NCI-H2196 treated with DMSO at 0.1 percent for 48 hours (cell line): ENCODE data around the gene IFNA6.
"Not testable (repeated sequence)": the region's sequence is repeated elsewhere in the genome, so short reads cannot be mapped to it uniquely, and the experiment has no call there.

Source experiments
- DNase-seq: peaks from one replicate; lab custom pipeline; 2025; ENCODE audit not compliant: unreplicated experiment; lab: John Stamatoyannopoulos, UW

IFNA6 gene

GRCh38 chr9:21350787-21351186 lies at the start of gene IFNA6:
Gene IFNA6 (minus strand): TSS chr9:21350887. CDS start chr9:21350887, 0 bp downstream.
- no peak for DNase-seq

- no peak for DNase-seq
Observed at GRCh38 chr9:21399956-21400355, 49.3 kb upstream of the IFNA6 start.

GRCh38 chr9:21398955-21399489 lies 48.3 kb upstream of the IFNA6 start:
- no peak for DNase-seq

- DNase-seq: no peak
Observed at GRCh38 chr9:21395778-21396717, 45.4 kb upstream of the IFNA6 start.

- DNase-seq: no peak
Observed at GRCh38 chr9:21392270-21392669, 41.6 kb upstream of the IFNA6 start.

- DNase-seq: no peak
Observed at GRCh38 chr9:21385131-21385670, 34.5 kb upstream of the IFNA6 start, which contains the start of gene IFNA2. Gene IFNA2 (minus strand): TSS chr9:21385398. CDS start chr9:21385329, 69 bp downstream.

GRCh38 chr9:21383627-21384026 lies 32.9 kb upstream of the IFNA6 start:
- no peak for DNase-seq

GRCh38 chr9:21381448-21382339 lies 31.0 kb upstream of the IFNA6 start:
- no peak for DNase-seq

GRCh38 chr9:21371467-21371866 lies 20.8 kb upstream of the IFNA6 start:
- not testable (repeated sequence) for DNase-seq

- DNase-seq: no peak
Observed at GRCh38 chr9:21367957-21368356, 17.3 kb upstream of the IFNA6 start, which contains the start of gene IFNA13. Gene IFNA13 (minus strand): TSS chr9:21368057. CDS start chr9:21368010, 47 bp downstream.

- not testable (repeated sequence) for DNase-seq
Observed at GRCh38 chr9:21367169-21367568, 16.5 kb upstream of the IFNA6 start.

GRCh38 chr9:21362287-21362686 lies 11.6 kb upstream of the IFNA6 start:
- no peak for DNase-seq

- no peak for DNase-seq
Observed at GRCh38 chr9:21357479-21358460, 7.1 kb upstream of the IFNA6 start.

GRCh38 chr9:21348430-21348970 lies 2.2 kb downstream of the IFNA6 start:
- no peak for DNase-seq

- no peak for DNase-seq
Observed at GRCh38 chr9:21340735-21341134, 10.0 kb downstream of the IFNA6 start.

- DNase-seq: no peak
Observed at GRCh38 chr9:21336457-21336856, 14.2 kb downstream of the IFNA6 start.

GRCh38 chr9:21334701-21335632 lies 15.7 kb downstream of the IFNA6 start, which contains the start of gene KLHL9:
Gene KLHL9 (minus strand): TSS chr9:21335404. CDS start chr9:21334859, 545 bp downstream.
- DNase-seq: peak; percentile 87

- no peak for DNase-seq
Observed at GRCh38 chr9:21333226-21333625, 17.5 kb downstream of the IFNA6 start.
